ENCODE data around the gene COL18A1. TPM values are rescaled to one million over a fixed set of nuclear protein-coding genes. Genes with fewer than 3 reads are reported as not detected.

COL18A1 gene
- total and polyA plus RNA-seq, 9 of the 15 experiments (the other 6 are each of a cell fraction or from before 2014, with no cell fraction given) = 0.14 to 16.4 (median 2.0) TPM

DNA sequence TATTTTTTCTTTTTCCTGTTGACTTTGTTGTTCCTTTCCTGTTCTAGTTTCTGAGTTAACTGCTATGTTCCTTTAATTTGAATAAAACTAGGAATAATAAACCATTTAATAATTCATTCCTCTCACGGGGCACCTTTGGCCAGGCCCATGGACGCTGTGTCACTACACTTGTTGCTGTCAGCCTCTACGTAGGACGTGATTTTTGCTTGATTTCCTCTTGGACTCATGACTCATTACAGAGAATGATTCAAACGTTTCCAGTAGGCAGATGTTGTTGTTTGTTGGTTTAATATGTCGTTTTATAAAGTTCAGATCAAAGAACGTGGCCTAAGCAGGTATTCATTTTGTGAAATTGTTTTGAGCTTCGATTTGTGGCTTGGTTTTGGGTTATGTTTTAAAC, 146.4 kb downstream of the COL18A1 start (continued):
- peak; percentile 57; the same call in 1 of the 2 replicates for TF ChIP-seq JUND (IDR thresholded peaks at IDR 0.05; ENCODE audit: borderline replicate concordance, low read depth, low read length)
- TF ChIP-seq JUND (tag; IDR thresholded peaks at IDR 0.05; ENCODE audit: borderline replicate concordance, low read depth, low read length) = no peak; the same call in 2 of the 3 replicates
- peak; percentile 17 for TF ChIP-seq FOS (IDR thresholded peaks at IDR 0.05; ENCODE audit: extremely low read depth, insufficient read length)
- TF ChIP-seq DPF2 (IDR thresholded peaks at IDR 0.05) = 0 out of 2 replicates have a peak, but pooled peaks have one; percentile 44
- peak; percentile 61 to 69; a peak in 3 of 4 replicates for TF ChIP-seq KDM1A (IDR thresholded peaks at IDR 0.05)
- TF ChIP-seq, protein P1, sequence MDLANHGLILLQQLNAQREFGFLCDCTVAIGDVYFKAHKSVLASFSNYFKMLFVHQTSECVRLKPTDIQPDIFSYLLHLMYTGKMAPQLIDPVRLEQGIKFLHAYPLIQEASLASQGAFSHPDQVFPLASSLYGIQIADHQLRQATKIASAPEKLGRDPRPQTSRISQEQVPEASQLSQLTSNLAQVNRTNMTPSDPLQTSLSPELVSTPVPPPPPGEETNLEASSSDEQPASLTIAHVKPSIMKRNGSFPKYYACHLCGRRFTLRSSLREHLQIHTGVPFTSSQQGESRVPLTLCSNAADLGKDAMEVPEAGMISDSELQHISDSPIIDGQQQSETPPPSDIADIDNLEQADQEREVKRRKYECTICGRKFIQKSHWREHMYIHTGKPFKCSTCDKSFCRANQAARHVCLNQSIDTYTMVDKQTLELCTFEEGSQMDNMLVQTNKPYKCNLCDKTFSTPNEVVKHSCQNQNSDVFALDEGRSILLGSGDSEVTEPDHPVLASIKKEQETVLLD (IDR thresholded peaks at IDR 0.05) = no peak
- peak; percentile 73 for TF ChIP-seq FOSL1 (tag; conservative IDR thresholded peaks at IDR 0.05)

DNA sequence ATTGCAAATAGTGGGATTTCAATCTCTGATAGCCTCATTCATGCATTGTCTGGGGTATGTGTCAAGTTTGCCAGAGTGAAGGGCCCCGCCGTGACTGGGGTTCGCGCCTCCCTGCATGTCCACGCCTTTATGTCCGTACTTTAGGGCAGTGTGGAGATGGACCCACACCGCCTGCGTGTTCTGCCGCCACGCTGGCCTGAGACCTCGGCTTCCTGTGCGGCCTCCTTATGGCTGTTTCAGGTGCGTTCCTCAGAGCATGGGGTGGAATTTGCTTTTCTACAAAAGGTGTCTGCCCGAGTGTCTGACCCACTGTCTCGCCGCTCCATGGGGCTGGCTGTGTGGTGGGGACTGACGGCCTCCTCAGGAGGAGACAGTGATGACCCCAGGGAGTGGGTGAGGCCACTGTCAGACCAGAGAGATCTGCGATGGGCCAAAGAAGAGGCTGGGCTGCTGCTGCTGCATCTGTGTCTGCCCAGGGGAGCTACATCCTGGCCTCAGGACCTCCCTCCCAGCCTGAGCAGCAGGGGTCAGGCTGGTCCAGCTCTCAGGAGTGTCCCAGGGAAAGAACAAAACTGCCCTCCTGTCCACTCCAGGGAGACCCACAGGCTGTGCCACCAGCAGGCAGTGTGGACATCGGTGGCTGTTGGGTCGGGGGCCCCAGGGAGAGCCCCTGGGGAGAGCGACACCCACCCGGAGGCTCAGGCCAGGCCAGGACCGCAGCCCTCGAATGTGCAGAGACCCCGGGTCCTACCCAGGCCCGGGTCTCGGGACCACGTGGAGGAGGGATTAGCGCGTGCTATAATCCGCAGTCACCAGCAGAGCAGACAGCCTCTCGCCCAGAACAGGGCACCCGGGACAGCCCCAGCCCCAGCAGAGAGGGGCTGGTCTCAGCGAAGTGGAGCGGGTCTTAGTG, 147.1 kb downstream of the COL18A1 start:
- H3K9me3 ChIP-seq (replicated peaks; ENCODE audit: control insufficient read depth, insufficient read depth, low read depth, low read length) = no peaks in the 10 kb centered on the region
- no peak for ATAC-seq
- in situ Hi-C loops (cut with MboI) (no loop called here), intact Hi-C loops (cut with micrococcal nuclease) (no loop called here)
- no peaks in the 10 kb centered on the region for H3K79me2 ChIP-seq (ENCODE audit: control insufficient read depth, insufficient read depth, low read length)
- H3K27me3 ChIP-seq (ENCODE audit: control insufficient read depth in 2 of 2, insufficient read depth in 2 of 2, low read length in 2 of 2) = peaks cover 10% of the 10 kb centered on the region in 2 experiments; a peak in 4 of 5 replicates
- WGBS (ENCODE audit: insufficient coverage, low coverage, missing lambda C conversion rate) = 72% methylated on average over 35 of the region's 35 CpGs
- no peak overlapping the region for H2AFZ ChIP-seq (ENCODE audit: low read depth, low read length)
- ChIA-PET CTCF (ENCODE audit: low intra/inter-chr PET ratio) (no interaction called here), POLR2A (interaction anchor here (0.6 kb wide), 1 partner anchor 28 kb away, joined by 3 read pairs; no protein-coding TSS in a partner anchor)
- peaks cover 16 to 53% of the 10 kb centered on the region in 2 experiments; a peak in 3 of 5 replicates for H3K4me1 ChIP-seq (replicated peaks in 1 of 2; ENCODE audit: control insufficient read depth in 2 of 2, insufficient read depth in 2 of 2, low read length in 2 of 2)
- no peak for DNase-seq (ENCODE audit: extremely low read depth in 1 of 4, low spot score in 3 of 4)
- TF ChIP-seq SMAD2 (IDR thresholded peaks at IDR 0.05; ENCODE audit: low read depth, low read length) (no peak), PHF8 (IDR thresholded peaks at IDR 0.05; ENCODE audit: borderline replicate concordance, low read length) (0 out of 2 replicates have a peak, but pooled peaks have one; percentile 3)
- BruUV-seq (replicated peaks) = no TSS peak
- FAIRE-seq = no peak
- H3K9ac ChIP-seq (ENCODE audit: insufficient read depth in 1 of 2, low read depth in 2 of 2, low read length in 2 of 2) = peak overlapping the region in 1 of 2 experiments; percentile 50; a peak in 2 of 4 replicates
- H3K36me3 ChIP-seq (ENCODE audit: control insufficient read depth, insufficient read depth, low read length) = no peaks in the 10 kb centered on the region
- no peaks in the 10 kb centered on the region for H3K9me1 ChIP-seq (ENCODE audit: control insufficient read depth, insufficient read depth, low read length)
- H4K20me1 ChIP-seq (replicated peaks; ENCODE audit: control insufficient read depth, insufficient read depth, low read length) = no peaks in the 10 kb centered on the region
- no peak overlapping the region for H3K27ac ChIP-seq (ENCODE audit: extremely low read depth, low read depth, low read length)
- no peak overlapping the region for H3K4me3 ChIP-seq
- H3K4me2 ChIP-seq (ENCODE audit: insufficient read depth, low read length) = no peak overlapping the region
